GM12864 (cell line): ENCODE measurements around the gene ELP1.

Experiments
- DNase-seq: peaks from one replicate; pipeline ENCODE4 v3.0.0-alpha.2; 2011; ENCODE audit warnings: low read depth
- H3K4me3 ChIP-seq: 2 replicates; pipeline ENCODE4 v1.5.1; 2011; ENCODE audit warnings: mild to moderate bottlenecking, low read depth, low read length, control low read depth
- CTCF ChIP-seq: IDR thresholded peaks from 2 replicates; pipeline ENCODE4 v1.5.1; 2011; ENCODE audit warnings: low read depth, mild to moderate bottlenecking, moderate library complexity, low read length, control low read depth, inconsistent platforms; ENCODE audit errors: missing control alignments

The ELP1 gene

GRCh38 chr9:108830272-108830671 is 103.7 kb downstream of the ELP1 start:
- no peak for TF ChIP-seq CTCF
- no peak overlapping the region for H3K4me3 ChIP-seq
- no peak for DNase-seq

- DNase-seq = no peak
- no peak for TF ChIP-seq CTCF
- H3K4me3 ChIP-seq = no peak overlapping the region
Observed at GRCh38 chr9:108823829-108824228, 110.1 kb downstream of the ELP1 start.
